Measurements from ENCODE around the gene PAIP1. TPM values are rescaled to one million over a fixed set of nuclear protein-coding genes. Genes with fewer than 3 reads are reported as not detected.
A peak's percentile ranks its signal among the peaks of the same experiment; 100 is the strongest.

Gene PAIP1
- total RNA-seq, 1 experiment from 2014 or later = 175 TPM

- no peaks in the 10 kb centered on the region for H3K9me3 ChIP-seq
- H3K36me3 ChIP-seq = peaks cover 14% of the 10 kb centered on the region
- H3K27me3 ChIP-seq = no peaks in the 10 kb centered on the region
- no peak for DNase-seq
- H3K4me3 ChIP-seq = no peak overlapping the region
Observed at GRCh38 chr5:43491326-43491725, 65.6 kb downstream of the PAIP1 start.

DNA sequence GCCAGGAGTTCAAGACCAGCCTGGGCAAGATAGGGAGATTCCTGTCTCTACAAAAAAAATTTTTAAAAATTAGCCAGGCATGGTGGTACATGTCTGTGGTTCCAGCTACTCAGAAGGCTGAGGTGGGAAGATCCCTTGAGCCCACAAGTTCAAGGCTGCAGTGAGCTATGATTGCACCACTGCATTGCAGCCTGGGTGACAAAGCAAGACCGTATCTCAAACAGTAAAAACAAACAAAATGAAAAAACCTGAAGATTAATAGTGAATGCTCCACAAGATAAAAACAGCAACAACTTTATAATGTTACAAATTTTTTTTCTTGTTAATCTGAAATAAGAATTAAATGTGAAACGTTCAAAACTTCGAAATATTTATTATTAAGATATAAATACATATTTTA lies 70.5 kb downstream of the PAIP1 start:
- Histone ChIP-seq H3K4me3 (no peak overlapping the region), H3K27me3 (no peaks in the 10 kb centered on the region), H3K36me3 (peaks cover 7% of the 10 kb centered on the region), H3K9me3 (no peaks in the 10 kb centered on the region)
- no peak for DNase-seq

DNA sequence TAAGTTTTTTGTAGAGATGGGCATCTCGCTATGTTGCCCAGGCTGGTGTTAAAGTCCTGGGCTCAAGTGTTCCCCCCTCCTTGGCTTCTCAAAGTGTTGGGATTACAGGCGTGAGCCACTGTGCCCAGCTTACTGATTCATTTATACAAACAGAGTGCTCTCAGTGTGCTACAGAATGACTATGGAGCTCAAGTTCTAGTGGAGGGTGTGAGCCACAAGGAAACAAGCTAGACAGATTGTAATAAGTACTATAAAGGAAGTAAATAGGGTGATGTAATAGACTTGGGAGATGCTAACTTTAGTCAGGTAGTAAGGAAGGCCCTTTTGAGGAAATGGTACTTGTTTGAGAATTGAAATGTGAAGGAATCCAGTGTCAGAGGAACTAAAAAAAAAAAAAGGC lies 71.5 kb downstream of the PAIP1 start:
- no peaks in the 10 kb centered on the region for H3K27me3 ChIP-seq
- no peak overlapping the region for H3K4me3 ChIP-seq
- peaks cover 7% of the 10 kb centered on the region for H3K36me3 ChIP-seq
- no peak for DNase-seq
- no peaks in the 10 kb centered on the region for H3K9me3 ChIP-seq

- H3K4me3 ChIP-seq = peak overlapping the region; percentile 76
- H3K27me3 ChIP-seq = no peaks in the 10 kb centered on the region
- peak; percentile 92 for DNase-seq
- H3K36me3 ChIP-seq = peaks cover 11% of the 10 kb centered on the region
- H3K9me3 ChIP-seq = no peaks in the 10 kb centered on the region
Observed at GRCh38 chr5:43484106-43484849, 72.6 kb downstream of the PAIP1 start.

- H3K27me3 ChIP-seq = no peaks in the 10 kb centered on the region
- H3K4me3 ChIP-seq = peak within 1 kb of the TSS; percentile 76
- H3K9me3 ChIP-seq = no peaks in the 10 kb centered on the region
- peaks cover 11% of the 10 kb centered on the region for H3K36me3 ChIP-seq
- peak; percentile 97 for DNase-seq
Observed at GRCh38 chr5:43483298-43484105, 73.4 kb downstream of the PAIP1 start, which contains the start of gene TMEM267. TMEM267 (minus strand) TSS chr5:43483865; CDS start chr5:43453969, 29,896 bp downstream.

GRCh38 chr5:43482490-43483297 lies 74.2 kb downstream of the PAIP1 start:
- peak overlapping the region; percentile 76 for H3K4me3 ChIP-seq
- H3K9me3 ChIP-seq = no peaks in the 10 kb centered on the region
- peaks cover 6% of the 10 kb centered on the region for H3K36me3 ChIP-seq
- no peak for DNase-seq
- H3K27me3 ChIP-seq = no peaks in the 10 kb centered on the region

Other genes starting within 250 kb of the PAIP1 start
- gene HMGCS1, start 243.7 kb downstream of the PAIP1 start, total RNA-seq (2014; rRNA removed; shearing (Covaris generic); ENCODE audit: low replicate concordance) = 19.5 and 22.1 TPM in 2 replicates
- gene CCL28, start 144.7 kb downstream of the PAIP1 start, total RNA-seq (2014; rRNA removed; shearing (Covaris generic); ENCODE audit: low replicate concordance) = 0.12 and 2.1 TPM in 2 replicates
- gene TMEM267, start 73.2 kb downstream of the PAIP1 start, total RNA-seq (2014; rRNA removed; shearing (Covaris generic); ENCODE audit: low replicate concordance) = 7.8 and 8.9 TPM in 2 replicates
- gene C5orf34, start 41.9 kb downstream of the PAIP1 start, total RNA-seq (2014; rRNA removed; shearing (Covaris generic); ENCODE audit: low replicate concordance) = 12.4 and 19.1 TPM in 2 replicates
- gene NNT, start 46.1 kb upstream of the PAIP1 start, total RNA-seq (2014; rRNA removed; shearing (Covaris generic); ENCODE audit: low replicate concordance) = 39.0 and 88.6 TPM in 2 replicates

All from MG63 (cell line).